Naive thymus-derived CD4-positive, alpha-beta T cell (primary cell): ENCODE measurements around the gene METTL8. TPM values are rescaled to one million over a fixed set of nuclear protein-coding genes. Genes with fewer than 3 reads are reported as not detected.
A peak's percentile ranks its signal among the peaks of the same experiment; 100 is the strongest.
"Not testable (repeated sequence)": the region's sequence is repeated elsewhere in the genome, so short reads cannot be mapped to it uniquely, and the experiment has no call there.

Source experiments
- ATAC-seq: fragments of 150-1000 bp; cut with Tn5 transposase; 2 replicates; pipeline ENCODE4 v1.10.0; 2021; ENCODE audit warnings: mild to moderate bottlenecking, moderate library complexity
- CTCF ChIA-PET: fragments of 350-600 bp; sonication (Branson Sonifier 250); formaldehyde crosslinking; loops from one replicate; lab custom pipeline; 2021; ENCODE audit warnings: antibody characterized with exemption; lab: Charles Lee
- POLR2A ChIA-PET: fragments of 350-600 bp; sonication (Branson Sonifier 250); formaldehyde crosslinking; loops from one replicate; lab custom pipeline; 2021; ENCODE audit warnings: antibody characterized with exemption, inconsistent platforms; lab: Charles Lee
- DNase-seq, 9 donors: peaks; one replicate each; pipeline versions ENCODE4 v3.0.0 to v3.0.0-alpha.2; 2020 to 2022; ENCODE audit warnings: mixed read lengths in 1 of 9
- H3K27ac ChIP-seq: one replicate; pipeline ENCODE4 v1.7.0; 2013; ENCODE audit warnings: mild to moderate bottlenecking, low read depth, low read length, moderate library complexity
- H3K27me3 ChIP-seq, 2 donors: one replicate each; pipeline ENCODE4 v1.7.0; 2013; ENCODE audit warnings: low read length in 2 of 2, mild to moderate bottlenecking in 2 of 2, moderate library complexity in 2 of 2; ENCODE audit not compliant: control insufficient read depth in 2 of 2, insufficient read depth in 2 of 2
- H3K36me3 ChIP-seq, 3 experiments: 1 replicate in 2 of 3; 2 replicates in 1 of 3; pipeline ENCODE4 v1.7.0; 2013; ENCODE audit warnings: low read length in 3 of 3, mild to moderate bottlenecking in 3 of 3, moderate library complexity in 1 of 3; ENCODE audit not compliant: insufficient read depth in 3 of 3, control insufficient read depth in 2 of 3
- H3K4me1 ChIP-seq, 2 donors: one replicate each; pipeline ENCODE4 v1.7.0; 2013; ENCODE audit warnings: low read length in 2 of 2, mild to moderate bottlenecking in 2 of 2, moderate library complexity in 1 of 2; ENCODE audit not compliant: control insufficient read depth in 2 of 2, insufficient read depth in 2 of 2
- H3K4me3 ChIP-seq: 2 replicates; pipeline ENCODE4 v1.7.0; 2013; ENCODE audit warnings: mild to moderate bottlenecking, low read length
- H3K9me3 ChIP-seq, 3 experiments: 1 replicate in 2 of 3; 2 replicates in 1 of 3; pipeline ENCODE4 v1.7.0; 2013; ENCODE audit warnings: low read length in 3 of 3; ENCODE audit not compliant: control insufficient read depth in 2 of 3
- H3K27ac Mint-ChIP-seq, 9 donors: one replicate each; pipeline ENCODE4 v1.8.0; 2020 to 2022; ENCODE audit warnings: mixed read lengths in 9 of 9, mild to moderate bottlenecking in 8 of 9, moderate library complexity in 5 of 9, inconsistent platforms in 2 of 9
- H3K27me3 Mint-ChIP-seq, 5 donors: one replicate each; pipeline ENCODE4 v1.8.0; 2021 to 2022; ENCODE audit warnings: mixed read lengths in 5 of 5, mild to moderate bottlenecking in 1 of 5
- H3K36me3 Mint-ChIP-seq, 5 donors: one replicate each; pipeline ENCODE4 v1.8.0; 2020 to 2022; ENCODE audit warnings: mixed read lengths in 5 of 5, mild to moderate bottlenecking in 3 of 5, inconsistent platforms in 1 of 5
- H3K4me1 Mint-ChIP-seq, 7 donors: one replicate each; pipeline ENCODE4 v1.8.0; 2020 to 2022; ENCODE audit warnings: mixed read lengths in 7 of 7, mild to moderate bottlenecking in 3 of 7, inconsistent platforms in 1 of 7
- H3K4me3 Mint-ChIP-seq, 10 donors: one replicate each; pipeline ENCODE4 v1.8.0; 2020 to 2022; ENCODE audit warnings: mild to moderate bottlenecking in 10 of 10, mixed read lengths in 10 of 10, moderate library complexity in 6 of 10, inconsistent platforms in 2 of 10
- H3K9me3 Mint-ChIP-seq, 11 donors: one replicate each; pipeline ENCODE4 v1.8.0; 2020 to 2022; ENCODE audit warnings: mixed read lengths in 11 of 11, mild to moderate bottlenecking in 4 of 11, inconsistent platforms in 1 of 11, moderate library complexity in 1 of 11
- intact Hi-C, 2 donors: fragments of 100-400 bp; cut with micrococcal nuclease; formaldehyde crosslinking; loops; one replicate each; pipeline ENCODE4 v1.15.1; 2023
- polyA plus RNA-seq, 2 donors: library from polyadenylated mRNA; unstranded; fragments of 300-500 nt; fragmentation: Illumina TruSeq; gene quantifications; one replicate each; pipeline ENCODE4 v1.2.3, GENCODE V29; 2021
- total RNA-seq, 6 experiments: library from RNA in 5 of 6; stranded (reverse) in 5 of 6; gene quantifications; 1 replicate in 5 of 6; 2 replicates in 1 of 6; pipeline ENCODE4 v1.2.3 and lab custom pipeline; 2021 to 2026

Gene METTL8
- total and polyA plus RNA-seq, 7 experiments from 2014 or later = 11.8 to 21.6 (median 15.7) TPM

GRCh38 chr2:171367692-171368091, 66.1 kb downstream of the METTL8 start:
- no peaks in the 10 kb centered on the region for H3K27me3 ChIP-seq
- no peak for DNase-seq
- H3K4me3 Mint-ChIP-seq = no peak overlapping the region
- no peaks in the 10 kb centered on the region for H3K27me3 Mint-ChIP-seq
- peaks cover 6 to 25% (median 16%) of the 10 kb centered on the region in 11 donors for H3K9me3 Mint-ChIP-seq
- no peaks in the 10 kb centered on the region for H3K36me3 ChIP-seq
- H3K27ac Mint-ChIP-seq = no peak overlapping the region
- H3K4me3 ChIP-seq = no peak overlapping the region
- H3K36me3 Mint-ChIP-seq = peaks cover 9 to 27% (median 23%) of the 10 kb centered on the region in 5 donors
- no peaks in the 10 kb centered on the region for H3K4me1 Mint-ChIP-seq
- intact Hi-C loops = no loop called here
- H3K9me3 ChIP-seq = no peaks in the 10 kb centered on the region
- H3K27ac ChIP-seq = no peak overlapping the region
- ChIA-PET CTCF (interaction anchor here (0.9 kb wide), 1 partner anchor 34 kb away, joined by 3 read pairs; no protein-coding TSS in a partner anchor), POLR2A (no interaction called here)
- no peaks in the 10 kb centered on the region for H3K4me1 ChIP-seq
- ATAC-seq = no peak

- no peaks in the 10 kb centered on the region for H3K36me3 ChIP-seq
- ChIA-PET CTCF (no interaction called here), POLR2A (no interaction called here)
- H3K4me3 ChIP-seq = no peak overlapping the region
- Mint-ChIP-seq H3K27ac (no peak overlapping the region), H3K4me3 (no peak overlapping the region), H3K27me3 (no peaks in the 10 kb centered on the region), H3K36me3 (peaks cover 9 to 27% (median 23%) of the 10 kb centered on the region in 5 donors), H3K9me3 (peaks cover 6 to 25% (median 16%) of the 10 kb centered on the region in 11 donors), H3K4me1 (peaks cover 0 to 4% (median 0%) of the 10 kb centered on the region in 7 donors)
- intact Hi-C loops = no loop called here
- H3K9me3 ChIP-seq = no peaks in the 10 kb centered on the region
- no peaks in the 10 kb centered on the region for H3K27me3 ChIP-seq
- ATAC-seq (no peak), DNase-seq (no peak)
- no peak overlapping the region for H3K27ac ChIP-seq
- H3K4me1 ChIP-seq = no peaks in the 10 kb centered on the region
Measured at GRCh38 chr2:171365778-171366177, 68.0 kb downstream of the METTL8 start.

DNA sequence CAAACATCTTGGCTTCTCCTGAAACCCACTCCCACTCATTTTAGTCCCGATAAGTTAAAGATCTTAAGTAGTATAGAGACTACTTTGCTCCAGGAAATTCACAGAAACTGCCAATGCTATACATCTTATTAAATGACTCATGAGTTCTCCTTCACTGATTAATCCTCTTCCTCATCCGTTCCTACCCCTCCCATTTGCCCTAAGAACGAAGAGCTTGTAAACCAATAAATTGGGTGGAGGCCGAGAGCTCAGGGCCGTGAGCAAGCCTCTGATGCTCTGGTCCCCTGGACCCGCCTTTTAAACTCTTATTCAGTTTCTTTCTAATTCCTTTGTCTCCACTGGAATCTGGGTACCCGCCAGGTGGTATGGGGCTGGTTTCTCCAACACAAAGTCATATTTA, 68.6 kb downstream of the METTL8 start:
- Mint-ChIP-seq H3K9me3 (peaks cover 6 to 25% (median 16%) of the 10 kb centered on the region in 11 donors), H3K4me3 (no peak overlapping the region), H3K4me1 (peaks cover 0 to 4% (median 0%) of the 10 kb centered on the region in 7 donors), H3K27me3 (no peaks in the 10 kb centered on the region), H3K36me3 (peaks cover 9 to 27% (median 23%) of the 10 kb centered on the region in 5 donors), H3K27ac (no peak overlapping the region)
- Histone ChIP-seq H3K4me1 (no peaks in the 10 kb centered on the region), H3K27me3 (no peaks in the 10 kb centered on the region), H3K27ac (no peak overlapping the region), H3K9me3 (no peaks in the 10 kb centered on the region), H3K4me3 (no peak overlapping the region), H3K36me3 (no peaks in the 10 kb centered on the region)
- DNase-seq = no peak
- ChIA-PET CTCF (no interaction called here), POLR2A (no interaction called here)
- no peak for ATAC-seq
- intact Hi-C loops = no loop called here

- ChIA-PET CTCF (no interaction called here), POLR2A (no interaction called here)
- Mint-ChIP-seq H3K9me3 (peaks cover 6 to 21% (median 16%) of the 10 kb centered on the region in 11 donors), H3K36me3 (peaks cover 22 to 44% (median 37%) of the 10 kb centered on the region in 5 donors), H3K4me1 (peaks cover 0 to 4% (median 0%) of the 10 kb centered on the region in 7 donors), H3K27ac (peak overlapping the region in 1 of 9 donors; percentile 6), H3K4me3 (no peak overlapping the region), H3K27me3 (no peaks in the 10 kb centered on the region)
- H3K4me1 ChIP-seq = no peaks in the 10 kb centered on the region
- intact Hi-C loops = no loop called here
- ATAC-seq (no peak), DNase-seq (no peak)
- H3K9me3 ChIP-seq = no peaks in the 10 kb centered on the region
- no peaks in the 10 kb centered on the region for H3K36me3 ChIP-seq
- H3K4me3 ChIP-seq = no peak overlapping the region
- no peak overlapping the region for H3K27ac ChIP-seq
- H3K27me3 ChIP-seq = no peaks in the 10 kb centered on the region
Measured at GRCh38 chr2:171362396-171362795, 71.4 kb downstream of the METTL8 start.

- CTCF ChIA-PET = no interaction called here
- Histone ChIP-seq H3K27me3 (no peaks in the 10 kb centered on the region), H3K9me3 (no peaks in the 10 kb centered on the region), H3K4me3 (no peak overlapping the region), H3K27ac (no peak overlapping the region), H3K4me1 (no peaks in the 10 kb centered on the region), H3K36me3 (no peaks in the 10 kb centered on the region)
- POLR2A ChIA-PET = no interaction called here
- no peak overlapping the region for H3K4me3 Mint-ChIP-seq
- H3K27me3 Mint-ChIP-seq = no peaks in the 10 kb centered on the region
- intact Hi-C loops = no loop called here
- H3K4me1 Mint-ChIP-seq = peaks cover 0 to 4% (median 0%) of the 10 kb centered on the region in 7 donors
- ATAC-seq (no peak), DNase-seq (no peak)
- H3K27ac Mint-ChIP-seq = no peak overlapping the region
- peaks cover 2 to 11% (median 3%) of the 10 kb centered on the region in 11 donors for H3K9me3 Mint-ChIP-seq
- peaks cover 19 to 35% (median 29%) of the 10 kb centered on the region in 5 donors for H3K36me3 Mint-ChIP-seq
Measured at GRCh38 chr2:171360905-171361304, 72.9 kb downstream of the METTL8 start.

GRCh38 chr2:171353746-171354145, 80.0 kb downstream of the METTL8 start:
- H3K27ac Mint-ChIP-seq, H3K27ac ChIP-seq, ATAC-seq, H3K27me3 ChIP-seq, H3K4me1 ChIP-seq, H3K4me3 Mint-ChIP-seq, POLR2A ChIA-PET, H3K4me3 ChIP-seq, intact Hi-C loops, CTCF ChIA-PET, H3K36me3 ChIP-seq, H3K4me1 Mint-ChIP-seq, H3K27me3 Mint-ChIP-seq, H3K9me3 ChIP-seq, DNase-seq: not testable (repeated sequence)
- peaks cover 11 to 31% (median 12%) of the 10 kb centered on the region in 5 donors for H3K36me3 Mint-ChIP-seq
- peaks cover 0 to 30% (median 8%) of the 10 kb centered on the region in 11 donors for H3K9me3 Mint-ChIP-seq

- no peak overlapping the region for H3K27ac ChIP-seq
- intact Hi-C loops = no loop called here
Measured at GRCh38 chr2:171348056-171348455, 85.7 kb downstream of the METTL8 start.

More at GRCh38 chr2:171348056-171348455, 85.7 kb downstream of the METTL8 start:
- H3K36me3 ChIP-seq = no peaks in the 10 kb centered on the region
- Mint-ChIP-seq H3K4me3 (no peak overlapping the region), H3K36me3 (peaks cover 0 to 14% (median 0%) of the 10 kb centered on the region in 5 donors), H3K27ac (peak overlapping the region in 1 of 9 donors; percentile 3), H3K4me1 (peaks cover 0 to 21% (median 0%) of the 10 kb centered on the region in 7 donors), H3K27me3 (no peaks in the 10 kb centered on the region), H3K9me3 (peaks cover 0 to 17% (median 4%) of the 10 kb centered on the region in 11 donors)
- DNase-seq (no peak), ATAC-seq (no peak)
- ChIA-PET POLR2A (no interaction called here), CTCF (no interaction called here)
- H3K9me3 ChIP-seq = no peaks in the 10 kb centered on the region
- no peak overlapping the region for H3K4me3 ChIP-seq
- H3K27me3 ChIP-seq = no peaks in the 10 kb centered on the region
- H3K4me1 ChIP-seq = no peaks in the 10 kb centered on the region
